Amygdala (tissue), 56 donors: ENCODE results near the gene BANP.
"Not testable (repeated sequence)": the region's sequence is repeated elsewhere in the genome, so short reads cannot be mapped to it uniquely, and the experiment has no call there.

Source experiments
- DNase-seq, 56 donors: peaks; one replicate each; lab custom pipeline; 2025; lab: John Stamatoyannopoulos, UW

Gene BANP

DNA sequence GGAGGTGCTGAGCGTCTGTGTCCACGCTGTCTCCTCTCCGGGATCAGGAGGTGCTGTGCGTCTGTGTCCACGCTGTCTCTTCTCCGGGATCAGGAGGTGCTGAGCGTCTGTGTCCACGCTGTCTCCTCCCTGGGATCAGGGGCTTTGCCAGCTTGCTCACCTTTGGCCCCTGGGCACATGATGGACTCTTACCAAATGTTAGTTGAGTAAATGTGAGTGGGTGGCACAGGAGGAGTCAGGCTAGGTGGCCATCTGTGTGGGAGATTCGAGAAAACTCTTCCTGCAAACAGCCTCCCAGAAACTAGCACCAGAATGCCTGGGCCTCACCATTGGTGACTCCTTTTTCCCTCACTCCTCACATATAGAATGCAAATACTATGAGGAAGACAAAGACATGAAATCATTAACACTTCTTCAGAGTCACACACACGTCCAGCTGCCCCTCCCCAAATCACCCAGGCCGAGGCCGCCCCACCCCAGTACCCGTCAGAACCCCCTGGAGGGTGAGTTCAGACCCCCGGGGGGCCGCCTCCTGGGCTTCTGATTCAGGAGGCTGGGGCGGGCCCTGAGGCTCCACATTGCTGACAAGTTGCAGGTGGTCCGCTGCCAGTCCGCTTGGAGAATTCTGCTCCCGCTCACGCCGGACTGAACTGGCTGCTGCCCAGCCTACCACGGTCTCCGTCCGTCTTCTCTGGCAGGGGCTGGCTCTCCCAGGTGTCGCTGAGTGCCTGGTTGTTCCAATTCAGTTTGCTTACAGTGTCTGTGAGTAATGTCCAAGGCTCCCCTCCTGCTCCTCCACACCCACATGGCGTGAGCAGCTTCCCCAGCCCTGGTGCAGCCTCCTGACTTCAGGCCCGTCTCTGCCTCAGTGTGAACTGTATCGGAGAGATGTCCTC, 158.7 kb downstream of the BANP start:
- DNase-seq, result not testable (repeated sequence)

DNA sequence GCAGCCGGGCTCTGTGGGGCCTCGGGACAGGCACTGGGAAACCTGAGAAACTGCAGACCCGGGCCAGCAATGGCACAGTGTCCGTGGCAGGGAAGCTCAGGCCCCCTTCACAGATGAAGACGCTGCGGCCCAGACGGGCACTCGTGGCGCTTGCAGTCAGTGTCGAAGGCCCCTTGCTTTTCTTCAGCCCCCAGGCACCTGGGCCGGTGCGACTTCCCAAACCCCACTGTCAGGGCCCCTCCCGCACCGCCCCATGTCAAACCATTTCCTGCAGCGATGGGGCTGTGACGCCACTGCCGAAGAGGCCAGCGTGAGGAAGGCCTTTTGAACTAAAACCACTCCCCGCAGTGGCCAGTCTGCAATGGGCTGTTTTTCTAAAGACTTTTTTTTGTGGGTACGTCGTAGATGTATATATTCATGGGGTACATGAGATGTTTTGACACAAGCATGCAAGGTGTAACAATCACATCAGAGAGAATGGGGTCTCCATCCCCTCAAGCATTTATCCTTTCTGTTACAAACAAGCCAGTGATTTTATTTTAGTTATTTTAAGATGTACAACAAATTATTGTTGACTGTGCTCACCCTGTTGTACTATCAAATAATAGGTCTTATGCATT, 159.8 kb downstream of the BANP start:
- DNase-seq, result not testable (repeated sequence)

DNA sequence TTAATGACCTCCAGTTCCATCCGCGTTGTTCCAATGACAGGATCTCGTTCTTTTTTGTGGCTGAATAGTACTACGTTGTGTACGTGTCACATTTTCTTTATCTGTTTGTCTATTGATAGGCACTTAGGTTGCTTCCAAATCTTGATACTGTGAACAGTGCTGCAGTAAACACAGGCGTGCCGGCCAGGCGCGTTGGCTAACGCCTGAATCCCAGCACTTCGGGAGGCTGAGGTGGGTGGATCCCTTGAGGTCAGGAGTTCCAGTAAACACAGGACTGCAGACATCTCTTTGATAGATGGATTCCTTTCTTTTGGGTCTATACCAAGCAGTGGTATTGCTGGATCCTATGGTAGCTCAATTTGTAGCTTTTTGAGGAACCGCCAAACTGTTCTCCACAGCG, 160.7 kb downstream of the BANP start:
- not testable (repeated sequence) for DNase-seq

DNA sequence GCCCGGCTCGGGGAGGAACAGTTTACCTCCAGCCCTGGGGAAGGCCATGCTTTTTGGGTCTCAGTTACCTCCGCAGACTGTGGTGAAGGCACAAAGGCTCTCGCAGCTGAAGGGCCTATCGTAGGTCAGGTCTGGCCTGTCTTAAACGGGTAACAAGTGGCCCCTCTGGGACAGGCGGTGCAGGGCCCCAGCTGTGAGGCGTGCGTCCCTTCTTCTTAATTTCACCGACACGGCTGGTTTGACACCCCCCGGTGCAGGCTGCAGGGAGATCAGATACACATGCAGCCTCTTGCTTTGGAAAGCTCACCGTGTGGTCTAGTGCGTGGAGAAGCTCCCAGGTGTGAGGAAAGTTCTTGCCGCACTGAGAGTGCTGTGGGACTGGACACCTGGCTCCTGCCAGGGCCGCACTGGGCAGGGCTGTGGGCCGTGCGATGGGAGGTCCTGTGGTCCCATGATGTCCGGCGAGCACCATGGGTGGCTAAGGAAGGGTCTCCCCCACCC, 162.4 kb downstream of the BANP start:
- no peak for DNase-seq

DNA sequence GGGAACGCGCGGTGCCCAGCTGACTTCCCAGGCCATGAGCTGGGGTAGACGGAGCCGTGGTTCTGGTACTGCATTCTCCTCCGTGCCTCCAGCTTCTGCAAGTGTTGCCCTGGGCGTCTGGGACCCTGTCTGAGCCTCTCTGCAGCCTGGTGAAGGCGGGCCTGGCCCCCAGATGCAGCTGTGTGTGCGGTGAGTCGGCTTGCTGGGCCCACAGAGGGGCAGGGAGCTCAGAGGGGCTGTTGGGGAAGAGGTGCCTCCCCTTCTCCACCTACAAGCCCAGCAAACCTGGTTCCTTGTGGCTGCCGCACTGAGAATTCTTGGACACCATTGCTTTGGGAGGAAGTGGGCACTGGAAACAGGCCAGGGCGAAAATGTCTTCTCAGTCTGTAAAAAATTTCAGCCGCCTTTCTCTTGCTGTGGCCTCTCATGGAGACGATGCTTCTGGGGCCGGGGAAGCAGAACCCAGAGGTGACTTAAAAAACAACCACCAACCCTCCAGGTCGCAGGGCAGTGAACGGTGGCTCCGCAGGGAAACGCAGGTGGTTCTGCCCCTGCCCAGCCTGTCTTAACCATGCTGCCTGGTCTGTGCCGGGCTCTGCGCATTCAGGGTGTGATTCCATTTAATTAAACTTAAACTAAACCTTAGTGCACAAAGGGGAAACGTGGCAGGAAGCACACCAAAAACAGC, 163.5 kb downstream of the BANP start:
- DNase-seq, result not testable (repeated sequence)

DNA sequence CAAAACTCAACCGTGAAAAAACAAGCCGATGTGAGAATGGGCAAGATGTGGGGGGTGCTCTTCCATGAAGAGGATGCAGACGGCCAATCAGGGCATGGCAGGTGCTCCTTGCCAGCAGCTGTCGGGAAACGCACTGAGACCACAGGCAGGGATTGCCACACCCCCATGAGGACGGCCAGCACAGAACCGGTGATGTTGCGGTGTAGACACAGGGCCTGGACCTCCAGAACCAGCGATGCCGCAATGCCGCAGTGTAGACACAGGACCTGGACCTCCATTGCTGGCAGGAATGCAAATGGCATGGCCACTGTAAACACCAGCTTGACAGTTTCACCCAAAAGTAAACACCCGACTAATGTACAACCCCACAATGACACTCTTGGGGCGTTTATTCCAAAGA, 164.9 kb downstream of the BANP start:
- DNase-seq, result no peak

DNA sequence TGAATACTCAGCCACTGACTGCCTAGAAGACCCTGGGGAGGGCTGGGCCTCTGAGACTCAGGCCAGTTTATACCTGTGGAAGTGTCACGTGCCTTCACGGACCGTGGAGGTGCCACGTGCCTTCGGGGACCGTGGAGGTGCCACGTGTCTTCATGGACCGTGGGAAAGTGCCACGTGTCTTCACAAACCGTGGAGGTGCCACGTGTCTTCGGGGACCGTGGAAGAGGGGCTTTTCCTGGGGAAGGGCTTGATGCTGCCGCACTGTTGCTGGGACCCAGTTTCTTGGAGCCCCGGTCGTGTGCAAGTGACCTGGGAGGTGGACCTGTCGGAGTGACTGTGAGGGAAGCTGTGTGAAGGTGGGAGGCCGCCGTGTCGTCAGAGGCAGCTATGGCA, 166.2 kb downstream of the BANP start:
- DNase-seq, result no peak

DNA sequence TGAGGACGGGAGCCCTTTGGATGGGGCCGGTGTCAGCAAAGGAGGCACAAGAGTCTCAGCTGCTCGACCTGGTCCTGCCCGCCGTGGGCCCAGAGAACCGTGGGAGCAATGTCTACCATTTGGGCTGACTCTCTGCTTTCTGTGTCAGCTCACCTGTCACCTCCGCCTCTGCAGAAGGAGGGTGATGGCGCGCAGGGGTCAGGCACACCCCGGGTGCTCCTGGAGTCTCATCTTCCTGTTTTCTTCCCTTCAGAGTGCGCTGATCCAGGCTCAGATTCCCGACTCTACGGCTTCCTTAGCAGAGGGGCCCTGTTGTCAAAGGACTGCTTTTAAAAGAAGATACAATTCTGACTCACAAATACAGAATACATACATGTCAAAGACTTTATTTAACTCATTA, 167.1 kb downstream of the BANP start:
- no peak for DNase-seq

DNA sequence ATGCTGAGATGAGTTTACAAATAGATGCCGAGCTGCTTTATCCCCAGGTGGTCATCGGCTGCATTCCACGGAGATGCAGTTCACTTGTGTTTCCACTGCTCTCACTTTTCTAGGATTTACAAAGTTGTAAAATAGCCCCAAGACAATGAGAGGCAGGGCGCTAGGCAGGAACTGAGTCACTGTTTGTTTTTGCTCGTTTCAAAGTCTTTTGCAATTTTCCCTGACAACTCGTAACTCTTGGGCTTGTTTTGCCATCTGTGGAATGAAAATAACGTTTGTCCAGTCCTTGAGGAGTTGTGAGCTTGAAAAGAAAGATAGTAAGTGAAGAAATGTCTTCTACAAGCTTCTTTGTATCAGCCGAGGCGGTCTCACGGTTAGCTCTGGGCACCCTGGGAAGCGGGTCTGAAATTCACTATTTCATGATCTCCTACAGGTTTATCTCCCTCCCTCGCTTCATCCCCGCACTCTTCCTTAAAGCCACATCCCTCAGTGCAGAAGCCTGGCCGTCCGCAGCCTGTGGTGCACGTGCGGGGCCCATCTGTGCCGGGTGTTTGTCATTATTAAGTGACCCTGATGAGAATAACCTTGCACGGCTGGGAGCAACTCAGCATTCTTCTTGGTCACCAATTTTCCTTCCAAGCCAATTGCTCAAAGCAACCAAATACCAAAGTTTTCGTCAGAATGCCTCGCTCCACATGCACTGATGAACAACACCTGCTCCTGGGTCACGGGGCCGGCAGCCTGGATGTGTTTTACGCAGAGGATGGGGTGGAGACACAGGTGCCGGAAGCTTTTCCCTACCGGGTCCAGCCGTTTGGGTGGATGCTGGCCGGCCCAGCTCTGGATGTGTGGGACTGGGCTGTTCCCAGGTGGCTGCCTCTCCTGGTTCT, 167.9 kb downstream of the BANP start:
- not testable (repeated sequence) for DNase-seq

DNA sequence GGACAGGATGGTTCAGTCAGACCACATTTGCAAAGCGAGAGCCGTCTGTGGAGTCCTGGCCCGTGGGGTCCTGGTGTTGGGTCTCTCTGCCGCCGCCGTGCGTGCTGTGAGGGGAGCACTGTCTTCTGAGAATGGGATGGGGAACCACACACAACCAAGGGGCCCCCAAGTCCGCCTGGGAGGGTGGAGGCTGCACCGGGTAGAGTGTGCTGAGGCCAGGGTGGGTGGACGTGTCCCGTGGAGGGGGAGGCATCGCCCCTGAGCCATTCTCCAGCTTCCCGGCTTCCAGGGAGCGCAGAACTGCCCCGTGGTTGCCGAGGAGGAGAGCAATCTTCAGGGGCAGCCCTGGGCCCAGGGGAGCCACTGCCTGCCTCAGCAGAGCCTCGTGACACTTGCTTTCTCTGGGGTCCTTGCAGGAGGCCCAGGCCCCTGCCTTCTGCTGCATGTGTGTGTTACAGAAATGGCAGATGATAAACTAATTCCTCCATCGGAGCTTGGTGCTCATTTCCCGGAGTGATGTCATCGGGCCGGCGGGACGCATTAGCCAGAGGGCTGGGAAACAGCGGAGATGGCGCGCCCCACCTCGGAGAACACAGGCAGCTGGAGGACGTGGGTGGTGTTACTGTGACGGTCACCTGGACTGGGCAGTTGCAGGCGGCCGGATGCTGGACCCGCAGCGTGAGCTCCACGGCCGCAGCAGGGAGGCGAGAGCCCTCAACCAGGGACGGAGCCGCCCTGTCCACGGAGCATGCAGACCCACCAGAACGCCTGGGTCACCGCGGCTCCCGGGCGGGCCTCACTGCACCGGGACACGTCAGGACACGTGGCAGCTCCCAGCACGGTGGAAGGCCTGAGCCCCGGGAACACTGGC, 168.9 kb downstream of the BANP start:
- not testable (repeated sequence) for DNase-seq

DNA sequence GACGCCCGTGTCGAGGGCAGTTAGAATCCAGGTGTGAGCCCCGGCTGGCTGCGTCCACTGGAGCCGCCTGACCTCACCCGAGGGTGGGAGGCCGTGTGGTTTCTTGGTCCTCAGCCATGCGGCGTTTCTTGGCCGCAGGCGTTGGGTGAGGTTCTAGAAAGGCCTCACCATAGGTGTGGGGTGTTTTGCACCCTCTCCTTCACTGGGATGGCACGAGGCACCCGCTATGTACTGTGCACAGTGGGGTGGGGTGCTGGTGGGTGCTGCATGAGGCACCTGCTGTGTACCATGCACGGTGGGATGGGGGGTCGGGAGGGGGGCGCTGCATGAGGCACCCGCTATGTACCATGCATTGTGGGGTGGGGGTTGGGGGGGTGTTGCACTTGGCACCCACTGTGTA, 169.6 kb downstream of the BANP start:
- DNase-seq, result no peak

DNA sequence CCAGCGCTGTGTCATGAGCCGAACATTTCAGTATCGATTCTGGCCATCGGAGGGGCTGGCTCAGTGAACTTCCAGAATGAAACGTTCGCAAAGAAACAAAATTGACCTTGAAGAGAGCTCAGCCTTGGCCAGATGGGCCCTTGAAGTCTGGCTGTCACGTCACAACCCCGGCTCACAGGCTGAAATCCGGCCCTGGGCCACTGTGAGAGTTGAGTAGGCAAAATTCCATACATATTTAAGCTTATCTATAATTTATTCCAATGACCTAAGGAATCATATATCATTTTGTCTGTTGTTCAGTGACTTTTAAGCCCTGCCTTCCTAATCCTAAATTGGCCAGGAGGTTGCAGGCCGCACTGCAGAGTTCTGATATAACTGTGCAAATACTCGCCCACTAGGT, 170.2 kb downstream of the BANP start:
- DNase-seq, result not testable (repeated sequence)

DNA sequence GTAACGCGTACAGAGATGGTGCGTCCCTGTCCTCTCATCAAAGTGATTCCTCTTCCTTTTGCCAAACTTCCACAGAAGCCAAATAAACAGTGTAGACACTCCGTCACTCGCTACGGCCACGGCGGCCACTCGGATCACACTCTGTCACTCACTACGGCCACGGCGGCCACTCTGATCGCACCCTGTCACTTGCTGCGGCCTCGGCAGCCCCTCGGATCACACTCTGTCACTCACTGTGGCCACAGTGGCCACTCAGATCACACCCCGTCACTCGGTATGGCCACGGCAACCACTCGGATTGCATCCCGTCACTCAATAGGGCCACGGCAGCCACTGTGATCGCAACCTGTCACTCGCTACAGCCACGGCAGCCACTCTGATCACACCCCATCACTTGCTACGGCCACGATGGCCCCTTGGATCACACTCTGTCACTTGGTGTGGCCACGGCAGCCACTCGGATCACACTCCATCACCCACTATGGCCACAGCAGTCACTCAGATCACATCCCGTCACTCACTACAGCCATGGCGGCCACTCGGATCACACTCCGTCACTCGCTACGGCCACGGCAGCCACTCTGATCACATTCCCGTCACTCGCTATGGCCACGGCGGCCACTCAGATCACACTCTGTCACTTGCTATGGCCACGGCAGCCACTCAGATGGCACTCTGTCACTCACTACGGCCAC, 170.8 kb downstream of the BANP start:
- DNase-seq, result no peak
